HepG2 (cell line): ENCODE measurements around the gene INO80E. TPM values are rescaled to one million over a fixed set of nuclear protein-coding genes. Genes with fewer than 3 reads are reported as not detected.
A peak's percentile ranks its signal among the peaks of the same experiment; 100 is the strongest.

ENCODE experiments used
- ADNP ChIP-seq: sonication (generic); formaldehyde crosslinking; IDR thresholded peaks from 2 replicates; pipeline ENCODE4 v1.4.0; 2020; ENCODE audit warnings: missing genetic modification reagents
- BRD4 ChIP-seq: sonication (generic); formaldehyde crosslinking; IDR thresholded peaks from 2 replicates; pipeline ENCODE4 v1.4.0; 2020; ENCODE audit warnings: missing genetic modification reagents
- CC2D1A ChIP-seq: sonication (generic); formaldehyde crosslinking; IDR thresholded peaks from 2 replicates; pipeline ENCODE4 v1.8.1; 2023; ENCODE audit warnings: mild to moderate bottlenecking, missing genetic modification reagents
- ESRRA ChIP-seq: sonication (generic); formaldehyde crosslinking; IDR thresholded peaks from 2 replicates; pipeline ENCODE4 v1.5.1; 2020; ENCODE audit warnings: mild to moderate bottlenecking, low read depth, missing genetic modification reagents
- FOXO1 ChIP-seq: sonication (generic); formaldehyde crosslinking; IDR thresholded peaks from 2 replicates; pipeline ENCODE4 v1.4.0; 2020; ENCODE audit warnings: missing genetic modification reagents
- ISL2 ChIP-seq: sonication (generic); formaldehyde crosslinking; IDR thresholded peaks from 2 replicates; pipeline ENCODE4 v1.5.0; 2020; ENCODE audit warnings: missing genetic modification reagents
- PHF5A ChIP-seq: IDR thresholded peaks from one replicate; pipeline ENCODE4 v1.6.1; 2018; ENCODE audit warnings: low read depth, missing genetic modification reagents; ENCODE audit not compliant: unreplicated experiment
- RCOR2 ChIP-seq: IDR thresholded peaks from 2 replicates; pipeline ENCODE4 v1.6.1; 2016; ENCODE audit warnings: missing biosample characterization, missing genetic modification reagents
- ZFAT ChIP-seq: sonication (generic); formaldehyde crosslinking; conservative IDR thresholded peaks from 2 replicates; pipeline ENCODE4 v1.8.1; 2023; ENCODE audit warnings: missing genetic modification reagents, inconsistent platforms
- ZMYM3 ChIP-seq: sonication (generic); formaldehyde crosslinking; IDR thresholded peaks from 2 replicates; pipeline ENCODE4 v1.5.1; 2020; ENCODE audit warnings: mild to moderate bottlenecking, missing genetic modification reagents
- ZNF496 ChIP-seq: sonication (generic); formaldehyde crosslinking; IDR thresholded peaks from 2 replicates; pipeline ENCODE4 v1.8.1; 2023; ENCODE audit warnings: mild to moderate bottlenecking, moderate library complexity, missing genetic modification reagents; ENCODE audit not compliant: insufficient replicate concordance
- ZNF629 ChIP-seq: sonication (generic); formaldehyde crosslinking; conservative IDR thresholded peaks from 2 replicates; pipeline ENCODE4 v1.5.0; 2020; ENCODE audit warnings: missing genetic modification reagents
- ZNF678 ChIP-seq: sonication (generic); formaldehyde crosslinking; IDR thresholded peaks from 2 replicates; pipeline ENCODE4 v1.4.0; 2020; ENCODE audit warnings: mild to moderate bottlenecking, missing genetic modification reagents
- ZNF883 ChIP-seq: sonication (generic); formaldehyde crosslinking; IDR thresholded peaks from 2 replicates; pipeline ENCODE4 v1.5.1; 2020; ENCODE audit warnings: mild to moderate bottlenecking, missing genetic modification reagents; ENCODE audit errors: not compliant biosample characterization
- polyA plus RNA-seq, 8 experiments: library from polyadenylated mRNA; depleted of rRNA in 3 of 8; stranded (reverse) in 7 of 8; unstranded in 1 of 8; fragments of >200 nt; fragmentation: Illumina TruSeq in 4 of 8; extraction: Trizol in 4 of 8; gene quantifications; 2 replicates each; pipeline versions ENCODE4 v1.2.1 to v1.2.3, GENCODE V29; 2011 to 2016; ENCODE audit warnings: low read depth in 4 of 8, missing spikeins in 1 of 8, mixed read lengths in 1 of 8; ENCODE audit not compliant: insufficient read depth in 1 of 8
- total RNA-seq, 5 experiments: library from RNA; depleted of rRNA; stranded (reverse); fragments of >200 nt; fragmentation: Illumina TruSeq; extraction: Trizol; gene quantifications; 2 replicates each; pipeline ENCODE4 v1.2.3, GENCODE V29; 2016; ENCODE audit warnings: low read depth in 1 of 5
- TF ChIP-seq, protein P1 (sequence below): sonication (generic); formaldehyde crosslinking; IDR thresholded peaks from 2 replicates; pipeline ENCODE4 v1.4.0; 2020; ENCODE audit warnings: missing genetic modification reagents
- TF ChIP-seq, protein P2 (sequence below): sonication (generic); formaldehyde crosslinking; IDR thresholded peaks from 2 replicates; pipeline ENCODE4 v1.5.1; 2020; ENCODE audit warnings: mild to moderate bottlenecking, missing genetic modification reagents, borderline replicate concordance
- TF ChIP-seq, protein P3 (sequence below): sonication (generic); formaldehyde crosslinking; IDR thresholded peaks from 2 replicates; pipeline ENCODE4 v1.8.1; 2023; ENCODE audit warnings: mild to moderate bottlenecking, missing genetic modification reagents
- TF ChIP-seq, protein P4 (sequence below), 2 experiments: sonication (generic) in 1 of 2; formaldehyde crosslinking in 1 of 2; IDR thresholded peaks; 2 replicates each; pipeline versions ENCODE4 v1.5.1 to v1.6.1; 2011 to 2020; ENCODE audit warnings: borderline replicate concordance in 1 of 2, low read depth in 1 of 2, low read length in 1 of 2, mild to moderate bottlenecking in 1 of 2, missing genetic modification reagents in 1 of 2, moderate library complexity in 1 of 2
- TF ChIP-seq, protein P5 (sequence below): sonication (generic); formaldehyde crosslinking; IDR thresholded peaks from 2 replicates; pipeline ENCODE4 v1.5.0; 2020; ENCODE audit warnings: missing genetic modification reagents

The INO80E gene
- total and polyA plus RNA-seq, 2 of the 13 experiments (the other 11 are each of a cell fraction or from before 2014, with no cell fraction given) = 25.8 to 45.6 TPM

DNA sequence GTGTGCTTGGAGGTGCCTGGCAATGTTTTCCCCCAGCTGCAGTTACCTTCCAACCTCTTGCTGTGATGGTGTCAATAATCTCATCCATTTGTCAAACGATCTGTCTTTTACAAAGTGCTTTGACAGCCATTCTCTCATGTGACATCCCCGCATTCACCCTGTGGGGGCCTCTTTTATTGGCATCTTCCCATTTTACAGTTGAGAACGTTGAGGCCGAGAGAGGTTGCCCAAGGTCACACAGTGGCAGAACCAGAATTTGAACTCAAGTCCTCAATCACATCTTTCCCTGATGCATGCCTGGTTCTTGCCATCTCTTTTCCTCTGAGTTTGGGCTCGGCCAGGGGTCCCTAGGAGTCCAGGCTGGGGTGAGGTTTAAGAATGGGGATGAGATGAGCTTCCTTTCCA lies 20.9 kb upstream of the INO80E start (continued):
- TF ChIP-seq ESRRA (CRISPR knock-in tag) (peak; percentile 99), ZMYM3 (peak; percentile 97), ZNF496 (CRISPR knock-in tag) (no peak), BRD4 (CRISPR knock-in tag) (no peak; the same call in 1 of the 2 replicates), ADNP (0 out of 2 replicates have a peak, but pooled peaks have one; percentile 27), RCOR2 (CRISPR knock-in tag) (peak; percentile 83), PHF5A (no peak), ZNF883 (CRISPR knock-in tag) (no peak), CC2D1A (CRISPR knock-in tag) (no peak), FOXO1 (CRISPR knock-in tag) (no peak), ISL2 (CRISPR knock-in tag) (no peak), ZFAT (CRISPR knock-in tag) (no peak; the same call in 1 of the 2 replicates), ZNF629 (CRISPR knock-in tag) (peak; percentile 99), ZNF678 (CRISPR knock-in tag) (no peak)
- TF ChIP-seq, protein P1, sequence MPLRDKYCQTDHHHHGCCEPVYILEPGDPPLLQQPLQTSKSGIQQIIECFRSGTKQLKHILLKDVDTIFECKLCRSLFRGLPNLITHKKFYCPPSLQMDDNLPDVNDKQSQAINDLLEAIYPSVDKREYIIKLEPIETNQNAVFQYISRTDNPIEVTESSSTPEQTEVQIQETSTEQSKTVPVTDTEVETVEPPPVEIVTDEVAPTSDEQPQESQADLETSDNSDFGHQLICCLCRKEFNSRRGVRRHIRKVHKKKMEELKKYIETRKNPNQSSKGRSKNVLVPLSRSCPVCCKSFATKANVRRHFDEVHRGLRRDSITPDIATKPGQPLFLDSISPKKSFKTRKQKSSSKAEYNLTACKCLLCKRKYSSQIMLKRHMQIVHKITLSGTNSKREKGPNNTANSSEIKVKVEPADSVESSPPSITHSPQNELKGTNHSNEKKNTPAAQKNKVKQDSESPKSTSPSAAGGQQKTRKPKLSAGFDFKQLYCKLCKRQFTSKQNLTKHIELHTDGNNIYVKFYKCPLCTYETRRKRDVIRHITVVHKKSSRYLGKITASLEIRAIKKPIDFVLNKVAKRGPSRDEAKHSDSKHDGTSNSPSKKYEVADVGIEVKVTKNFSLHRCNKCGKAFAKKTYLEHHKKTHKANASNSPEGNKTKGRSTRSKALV (CRISPR knock-in tag) = no peak
- TF ChIP-seq, protein P2, sequence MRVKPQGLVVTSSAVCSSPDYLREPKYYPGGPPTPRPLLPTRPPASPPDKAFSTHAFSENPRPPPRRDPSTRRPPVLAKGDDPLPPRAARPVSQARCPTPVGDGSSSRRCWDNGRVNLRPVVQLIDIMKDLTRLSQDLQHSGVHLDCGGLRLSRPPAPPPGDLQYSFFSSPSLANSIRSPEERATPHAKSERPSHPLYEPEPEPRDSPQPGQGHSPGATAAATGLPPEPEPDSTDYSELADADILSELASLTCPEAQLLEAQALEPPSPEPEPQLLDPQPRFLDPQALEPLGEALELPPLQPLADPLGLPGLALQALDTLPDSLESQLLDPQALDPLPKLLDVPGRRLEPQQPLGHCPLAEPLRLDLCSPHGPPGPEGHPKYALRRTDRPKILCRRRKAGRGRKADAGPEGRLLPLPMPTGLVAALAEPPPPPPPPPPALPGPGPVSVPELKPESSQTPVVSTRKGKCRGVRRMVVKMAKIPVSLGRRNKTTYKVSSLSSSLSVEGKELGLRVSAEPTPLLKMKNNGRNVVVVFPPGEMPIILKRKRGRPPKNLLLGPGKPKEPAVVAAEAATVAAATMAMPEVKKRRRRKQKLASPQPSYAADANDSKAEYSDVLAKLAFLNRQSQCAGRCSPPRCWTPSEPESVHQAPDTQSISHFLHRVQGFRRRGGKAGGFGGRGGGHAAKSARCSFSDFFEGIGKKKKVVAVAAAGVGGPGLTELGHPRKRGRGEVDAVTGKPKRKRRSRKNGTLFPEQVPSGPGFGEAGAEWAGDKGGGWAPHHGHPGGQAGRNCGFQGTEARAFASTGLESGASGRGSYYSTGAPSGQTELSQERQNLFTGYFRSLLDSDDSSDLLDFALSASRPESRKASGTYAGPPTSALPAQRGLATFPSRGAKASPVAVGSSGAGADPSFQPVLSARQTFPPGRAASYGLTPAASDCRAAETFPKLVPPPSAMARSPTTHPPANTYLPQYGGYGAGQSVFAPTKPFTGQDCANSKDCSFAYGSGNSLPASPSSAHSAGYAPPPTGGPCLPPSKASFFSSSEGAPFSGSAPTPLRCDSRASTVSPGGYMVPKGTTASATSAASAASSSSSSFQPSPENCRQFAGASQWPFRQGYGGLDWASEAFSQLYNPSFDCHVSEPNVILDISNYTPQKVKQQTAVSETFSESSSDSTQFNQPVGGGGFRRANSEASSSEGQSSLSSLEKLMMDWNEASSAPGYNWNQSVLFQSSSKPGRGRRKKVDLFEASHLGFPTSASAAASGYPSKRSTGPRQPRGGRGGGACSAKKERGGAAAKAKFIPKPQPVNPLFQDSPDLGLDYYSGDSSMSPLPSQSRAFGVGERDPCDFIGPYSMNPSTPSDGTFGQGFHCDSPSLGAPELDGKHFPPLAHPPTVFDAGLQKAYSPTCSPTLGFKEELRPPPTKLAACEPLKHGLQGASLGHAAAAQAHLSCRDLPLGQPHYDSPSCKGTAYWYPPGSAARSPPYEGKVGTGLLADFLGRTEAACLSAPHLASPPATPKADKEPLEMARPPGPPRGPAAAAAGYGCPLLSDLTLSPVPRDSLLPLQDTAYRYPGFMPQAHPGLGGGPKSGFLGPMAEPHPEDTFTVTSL (CRISPR knock-in tag) = no peak
- TF ChIP-seq, protein P3, sequence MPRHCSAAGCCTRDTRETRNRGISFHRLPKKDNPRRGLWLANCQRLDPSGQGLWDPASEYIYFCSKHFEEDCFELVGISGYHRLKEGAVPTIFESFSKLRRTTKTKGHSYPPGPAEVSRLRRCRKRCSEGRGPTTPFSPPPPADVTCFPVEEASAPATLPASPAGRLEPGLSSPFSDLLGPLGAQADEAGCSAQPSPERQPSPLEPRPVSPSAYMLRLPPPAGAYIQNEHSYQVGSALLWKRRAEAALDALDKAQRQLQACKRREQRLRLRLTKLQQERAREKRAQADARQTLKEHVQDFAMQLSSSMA (CRISPR knock-in tag) = no peak
- TF ChIP-seq, protein P4, sequence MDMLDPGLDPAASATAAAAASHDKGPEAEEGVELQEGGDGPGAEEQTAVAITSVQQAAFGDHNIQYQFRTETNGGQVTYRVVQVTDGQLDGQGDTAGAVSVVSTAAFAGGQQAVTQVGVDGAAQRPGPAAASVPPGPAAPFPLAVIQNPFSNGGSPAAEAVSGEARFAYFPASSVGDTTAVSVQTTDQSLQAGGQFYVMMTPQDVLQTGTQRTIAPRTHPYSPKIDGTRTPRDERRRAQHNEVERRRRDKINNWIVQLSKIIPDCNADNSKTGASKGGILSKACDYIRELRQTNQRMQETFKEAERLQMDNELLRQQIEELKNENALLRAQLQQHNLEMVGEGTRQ (IDR thresholded peaks at IDR 0.05; ENCODE audit: low read depth, low read length) = no peak
- TF ChIP-seq, protein P4 (CRISPR knock-in tag; IDR thresholded peaks at IDR 0.05; ENCODE audit: borderline replicate concordance) = no peak
- TF ChIP-seq, protein P5, sequence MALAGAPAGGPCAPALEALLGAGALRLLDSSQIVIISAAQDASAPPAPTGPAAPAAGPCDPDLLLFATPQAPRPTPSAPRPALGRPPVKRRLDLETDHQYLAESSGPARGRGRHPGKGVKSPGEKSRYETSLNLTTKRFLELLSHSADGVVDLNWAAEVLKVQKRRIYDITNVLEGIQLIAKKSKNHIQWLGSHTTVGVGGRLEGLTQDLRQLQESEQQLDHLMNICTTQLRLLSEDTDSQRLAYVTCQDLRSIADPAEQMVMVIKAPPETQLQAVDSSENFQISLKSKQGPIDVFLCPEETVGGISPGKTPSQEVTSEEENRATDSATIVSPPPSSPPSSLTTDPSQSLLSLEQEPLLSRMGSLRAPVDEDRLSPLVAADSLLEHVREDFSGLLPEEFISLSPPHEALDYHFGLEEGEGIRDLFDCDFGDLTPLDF (CRISPR knock-in tag) = no peak
